ENCODE results near the gene ORAI3. TPM values are rescaled to one million over a fixed set of nuclear protein-coding genes. Genes with fewer than 3 reads are reported as not detected.

The ORAI3 gene
- total and polyA plus RNA-seq, 11 donors, result 8.1 to 28.9 (median 11.3) TPM

DNA sequence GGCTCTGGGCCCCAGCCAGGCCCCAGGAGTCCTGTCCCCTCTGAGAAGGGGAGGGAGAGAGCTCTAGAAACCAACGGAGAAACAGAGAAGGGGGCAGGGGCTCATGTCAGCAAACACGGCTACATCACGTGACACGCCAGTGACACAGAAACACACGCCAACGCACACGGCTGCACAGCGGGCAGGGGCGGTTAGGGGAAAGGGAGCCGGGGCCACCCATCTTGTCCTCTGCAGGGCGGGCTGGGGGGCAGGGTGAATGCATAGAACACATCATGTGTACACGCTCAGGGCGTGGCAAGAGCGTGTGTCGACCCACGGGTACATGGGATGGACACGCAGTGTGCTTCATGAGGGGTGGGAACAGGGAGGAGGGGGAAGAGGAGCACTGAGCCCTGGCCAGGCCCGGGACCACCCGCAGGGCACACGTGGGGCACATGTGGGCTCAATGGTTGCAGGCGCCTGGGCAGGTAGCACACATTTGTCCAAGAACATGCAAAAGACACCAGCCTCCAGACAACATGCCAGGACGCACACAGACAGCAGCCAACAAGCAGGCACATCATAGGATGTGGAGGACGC, 40.7 kb downstream of the ORAI3 start:
- peaks cover 0 to 23% (median 3%) of the 10 kb centered on the region in 9 donors for H3K36me3 ChIP-seq
- 81 to 86% (median 85%) methylated on average over 22 to 23 of the region's 23 CpGs for WGBS, 4 donors
- ATAC-seq, result no peak
- H3K4me3 ChIP-seq, result no peak overlapping the region
- H3K27me3 ChIP-seq, result no peaks in the 10 kb centered on the region
- DNase-seq, result no peak
- TF ChIP-seq, protein P1, sequence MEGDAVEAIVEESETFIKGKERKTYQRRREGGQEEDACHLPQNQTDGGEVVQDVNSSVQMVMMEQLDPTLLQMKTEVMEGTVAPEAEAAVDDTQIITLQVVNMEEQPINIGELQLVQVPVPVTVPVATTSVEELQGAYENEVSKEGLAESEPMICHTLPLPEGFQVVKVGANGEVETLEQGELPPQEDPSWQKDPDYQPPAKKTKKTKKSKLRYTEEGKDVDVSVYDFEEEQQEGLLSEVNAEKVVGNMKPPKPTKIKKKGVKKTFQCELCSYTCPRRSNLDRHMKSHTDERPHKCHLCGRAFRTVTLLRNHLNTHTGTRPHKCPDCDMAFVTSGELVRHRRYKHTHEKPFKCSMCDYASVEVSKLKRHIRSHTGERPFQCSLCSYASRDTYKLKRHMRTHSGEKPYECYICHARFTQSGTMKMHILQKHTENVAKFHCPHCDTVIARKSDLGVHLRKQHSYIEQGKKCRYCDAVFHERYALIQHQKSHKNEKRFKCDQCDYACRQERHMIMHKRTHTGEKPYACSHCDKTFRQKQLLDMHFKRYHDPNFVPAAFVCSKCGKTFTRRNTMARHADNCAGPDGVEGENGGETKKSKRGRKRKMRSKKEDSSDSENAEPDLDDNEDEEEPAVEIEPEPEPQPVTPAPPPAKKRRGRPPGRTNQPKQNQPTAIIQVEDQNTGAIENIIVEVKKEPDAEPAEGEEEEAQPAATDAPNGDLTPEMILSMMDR (IDR thresholded peaks at IDR 0.05), result no peak
- TF ChIP-seq POLR2A (IDR thresholded peaks at IDR 0.05), result no peak
- H3K27ac ChIP-seq, result peak overlapping the region in 4 of 12 donors; percentile 13 to 66 (median 22)
- peaks cover 0 to 17% (median 11%) of the 10 kb centered on the region in 12 donors for H3K4me1 ChIP-seq
- no peaks in the 10 kb centered on the region for H3K9me3 ChIP-seq
- intact Hi-C loops (cut with DNase I), result loop anchor here (5.0 to 10.0 kb wide), 16 partner anchors 43 to 885 kb away; partner anchors contain the start of genes VKORC1 (in 3 of the 10), ZNF646 (in 3 of the 10), ZNF668 (in 3 of the 10) and STX4 (in 2 of the 10)

DNA sequence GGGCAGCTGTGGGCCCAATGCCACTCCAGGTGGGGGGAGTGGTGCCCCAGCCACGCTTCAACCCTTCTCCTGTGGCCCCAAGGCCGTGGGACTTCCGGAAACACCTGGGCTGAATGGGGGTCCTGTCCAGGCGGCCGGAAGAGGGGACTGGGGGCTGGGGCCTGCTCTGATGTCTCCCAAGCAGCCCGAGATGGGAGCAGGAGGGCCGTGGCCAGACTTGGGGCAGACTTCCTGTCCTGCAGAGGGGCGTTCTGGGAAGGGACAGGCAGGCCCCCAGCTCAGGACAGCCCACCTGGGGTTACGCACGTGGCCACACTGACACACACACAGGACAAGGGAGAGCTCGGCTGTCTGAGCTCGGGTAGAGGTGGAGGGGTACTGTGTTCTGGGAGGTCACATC, 41.2 kb downstream of the ORAI3 start:
- TF ChIP-seq, protein P1 (IDR thresholded peaks at IDR 0.05), result no peak
- no peak for TF ChIP-seq POLR2A (IDR thresholded peaks at IDR 0.05)
- Histone ChIP-seq H3K36me3 (peaks cover 0 to 23% (median 0%) of the 10 kb centered on the region in 9 donors), H3K27ac (no peak overlapping the region), H3K9me3 (no peaks in the 10 kb centered on the region), H3K27me3 (no peaks in the 10 kb centered on the region), H3K4me1 (peaks cover 0 to 13% (median 10%) of the 10 kb centered on the region in 12 donors), H3K4me3 (no peak overlapping the region)
- no peak for ATAC-seq
- 64 to 77% (median 75%) methylated on average over 12 of the region's 12 CpGs for WGBS, 4 donors
- intact Hi-C loops (cut with DNase I), result loop anchor here in 2 of 10 donors (5.0 to 10.0 kb wide), 2 partner anchors 42 to 75 kb away; partner anchors contain the start of gene STX4 (in 1 of the 2)
- no peak for DNase-seq

- Histone ChIP-seq H3K36me3 (peaks cover 0 to 23% (median 0%) of the 10 kb centered on the region in 9 donors), H3K4me1 (peaks cover 0 to 4% (median under 1%) of the 10 kb centered on the region in 12 donors), H3K27me3 (no peaks in the 10 kb centered on the region), H3K27ac (no peak overlapping the region), H3K9me3 (no peaks in the 10 kb centered on the region), H3K4me3 (no peak overlapping the region)
- intact Hi-C loops (cut with DNase I), result loop anchor here in 2 of 10 donors (5.0 to 10.0 kb wide), 2 partner anchors 41 to 74 kb away; partner anchors contain the start of gene STX4 (in 1 of the 2)
- 78 to 91% (median 83%) methylated on average over 8 of the region's 8 CpGs for WGBS, 4 donors
- no peak for TF ChIP-seq POLR2A (IDR thresholded peaks at IDR 0.05)
- TF ChIP-seq, protein P1 (IDR thresholded peaks at IDR 0.05), result no peak
- no peak for ATAC-seq
- no peak for DNase-seq
These were observed 42.2 kb downstream of the ORAI3 start for GRCh38 chr16:30991052-30991451.

DNA sequence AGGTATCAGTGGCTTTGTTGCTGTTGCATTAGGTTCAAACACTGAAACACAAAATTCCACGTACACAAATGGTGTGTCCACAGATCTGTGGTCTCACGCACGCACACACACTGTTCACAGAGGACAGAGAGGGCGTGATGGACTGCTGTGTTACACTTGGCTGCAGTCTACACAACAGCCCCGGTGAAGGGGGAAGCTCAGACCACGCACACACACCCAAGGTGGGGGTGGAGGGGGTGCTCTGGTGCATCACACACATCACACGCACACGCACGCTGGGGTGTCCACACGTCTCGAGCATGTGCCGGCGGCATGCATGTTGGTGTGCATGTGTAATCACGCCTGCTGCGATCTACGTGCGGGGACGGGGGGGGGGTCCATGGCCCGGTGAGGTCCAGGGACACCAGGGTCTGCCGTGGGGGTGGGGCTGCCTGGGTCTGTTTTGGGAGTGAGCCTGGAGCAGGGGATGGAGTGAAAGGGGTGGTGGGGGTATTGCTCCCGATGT, 43.5 kb downstream of the ORAI3 start:
- no peaks in the 10 kb centered on the region for H3K9me3 ChIP-seq
- no peak overlapping the region for H3K27ac ChIP-seq
- TF ChIP-seq, protein P1 (IDR thresholded peaks at IDR 0.05), result no peak
- no peak for TF ChIP-seq POLR2A (IDR thresholded peaks at IDR 0.05)
- no peak for ATAC-seq
- intact Hi-C loops (cut with DNase I), result loop anchor here in 2 of 10 donors (5.0 to 10.0 kb wide), 2 partner anchors 40 to 72 kb away; partner anchors contain the start of gene STX4 (in 1 of the 2)
- no peak overlapping the region for H3K4me3 ChIP-seq
- DNase-seq, result no peak
- 78 to 90% (median 86%) methylated on average over 15 to 21 of the region's 21 CpGs for WGBS, 4 donors
- no peaks in the 10 kb centered on the region for H3K27me3 ChIP-seq
- H3K4me1 ChIP-seq, result peaks cover 0 to 11% (median 6%) of the 10 kb centered on the region in 12 donors
- peaks cover 0 to 13% (median 0%) of the 10 kb centered on the region in 9 donors for H3K36me3 ChIP-seq
